ENCODE results near the gene SYT7. TPM values are rescaled to one million over a fixed set of nuclear protein-coding genes. Genes with fewer than 3 reads are reported as not detected.

Gene SYT7
- polyA plus RNA-seq, 2 of the 4 experiments (the other 2 are of a cell fraction) = 0.37 to 1.0 TPM

- Histone ChIP-seq H3K4me2 (no peak overlapping the region), H3K4me3 (no peak overlapping the region), H3K9me3 (no peaks in the 10 kb centered on the region), H3K4me1 (peaks cover 1% of the 10 kb centered on the region; the same call in 1 of the 3 replicates), H3K27ac (no peak overlapping the region)
- ATAC-seq (no peak), DNase-seq (ENCODE audit: low read depth in 1 of 2, low spot score in 1 of 2) (no peak), FAIRE-seq (no peak)
- CTCF ChIA-PET = interaction anchor here (1.3 to 6.1 kb wide), 4 partner anchors 8 to 64 kb away, joined by 3 to 50 read pairs (median 18); no protein-coding TSS in a partner anchor
- POLR2A ChIA-PET = no interaction called here
- TF ChIP-seq NR3C1 (IDR thresholded peaks at IDR 0.05) (no peak), NPAS2 (CRISPR knock-in tag; IDR thresholded peaks at IDR 0.05; ENCODE audit: borderline replicate concordance) (no peak), JUN (IDR thresholded peaks at IDR 0.05) (no peak), HOXB5 (CRISPR knock-in tag; IDR thresholded peaks at IDR 0.05) (no peak), PBX3 (IDR thresholded peaks at IDR 0.05) (no peak), ZSCAN20 (CRISPR knock-in tag; IDR thresholded peaks at IDR 0.05) (no peak), EHMT2 (IDR thresholded peaks at IDR 0.05; ENCODE audit: low read depth) (no peak), HEYL (CRISPR knock-in tag; IDR thresholded peaks at IDR 0.05) (no peak), TP53 (CRISPR knock-in tag; IDR thresholded peaks at IDR 0.05) (no peak), CHD4 (IDR thresholded peaks at IDR 0.05; ENCODE audit: borderline replicate concordance) (no peak), ELK1 (IDR thresholded peaks at IDR 0.05; ENCODE audit: low read depth, low read length) (no peak), CBX2 (IDR thresholded peaks at IDR 0.05; ENCODE audit: borderline replicate concordance, low read depth) (no peak), RFX5 (IDR thresholded peaks at IDR 0.05) (no peak), MAFK (IDR thresholded peaks at IDR 0.05; ENCODE audit: partially characterized antibody) (no peak), FOXS1 (CRISPR knock-in tag; IDR thresholded peaks at IDR 0.05) (no peak), MAZ (IDR thresholded peaks at IDR 0.05; ENCODE audit: borderline replicate concordance, low read depth, low read length) (no peak), GATA3 (IDR thresholded peaks at IDR 0.05; ENCODE audit: borderline replicate concordance) (no peak), HDAC2 (IDR thresholded peaks at IDR 0.05) (no peak), MYC (IDR thresholded peaks at IDR 0.05; ENCODE audit: borderline replicate concordance, low read length) (no peak), POLR2AphosphoS2 (conservative IDR thresholded peaks at IDR 0.05; ENCODE audit: low read length) (no peak)
- WGBS (ENCODE audit: missing lambda C conversion rate) = 56% methylated on average over 14 of the region's 14 CpGs
These were observed 6.3 kb downstream of the SYT7 start for GRCh38 chr11:61574611-61575010.

DNA sequence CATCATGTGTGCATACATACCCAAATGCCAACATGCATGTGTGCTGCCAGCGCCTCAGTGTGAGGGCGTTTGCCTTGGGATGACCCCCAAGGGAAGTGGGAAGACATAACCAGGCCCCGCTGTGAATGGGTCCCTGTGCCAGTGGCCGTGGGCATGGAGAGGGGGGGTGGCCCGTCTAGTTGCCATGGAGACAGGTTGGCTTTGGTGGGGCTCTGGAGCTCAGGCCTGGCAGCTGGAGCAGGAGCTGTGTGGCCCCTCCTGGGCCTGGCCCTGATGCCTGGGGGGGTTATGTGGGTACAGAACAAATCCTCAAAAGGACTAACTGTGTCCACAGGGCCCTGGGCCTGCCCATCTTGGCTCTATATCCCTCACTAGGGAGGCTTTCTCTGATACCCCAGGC is 8.0 kb downstream of the SYT7 start:
- 84% methylated on average over 2 of the region's 5 CpGs for WGBS (ENCODE audit: missing lambda C conversion rate)
- ATAC-seq (no peak), DNase-seq (ENCODE audit: low read depth in 1 of 2, low spot score in 1 of 2) (no peak), FAIRE-seq (no peak)
- Histone ChIP-seq H3K9me3 (no peaks in the 10 kb centered on the region), H3K27ac (no peak overlapping the region), H3K4me1 (peaks cover 2% of the 10 kb centered on the region; the same call in 1 of the 3 replicates), H3K4me3 (no peak overlapping the region), H3K4me2 (no peak overlapping the region)
- ChIA-PET POLR2A (no interaction called here), CTCF (interaction anchor here (1.3 kb wide), 1 partner anchor 96 kb away, joined by 3 read pairs; no protein-coding TSS in a partner anchor)
- TF ChIP-seq NFE2L2 (conservative IDR thresholded peaks at IDR 0.05; ENCODE audit: low read length) (no peak), HOXB13 (CRISPR knock-in tag; IDR thresholded peaks at IDR 0.05; ENCODE audit: low read depth) (no peak), NR3C1 (IDR thresholded peaks at IDR 0.05) (no peak), RCOR1 (IDR thresholded peaks at IDR 0.05; ENCODE audit: low read depth, low read length) (no peak), SREBF2 (IDR thresholded peaks at IDR 0.05) (no peak), RAD21 (conservative IDR thresholded peaks at IDR 0.05 in 1 of 2, IDR thresholded peaks at IDR 0.05 in 1 of 2) (no peak), ATOH8 (CRISPR knock-in tag; IDR thresholded peaks at IDR 0.05; ENCODE audit: low read depth) (no peak), ZNF302 (CRISPR knock-in tag; IDR thresholded peaks at IDR 0.05) (no peak), GATA3 (IDR thresholded peaks at IDR 0.05; ENCODE audit: borderline replicate concordance) (no peak), FOXS1 (CRISPR knock-in tag; IDR thresholded peaks at IDR 0.05) (no peak), BCL3 (IDR thresholded peaks at IDR 0.05) (no peak), HOXB5 (CRISPR knock-in tag; IDR thresholded peaks at IDR 0.05) (no peak), EHF (CRISPR knock-in tag; IDR thresholded peaks at IDR 0.05) (no peak)
- TF ChIP-seq, protein P1, sequence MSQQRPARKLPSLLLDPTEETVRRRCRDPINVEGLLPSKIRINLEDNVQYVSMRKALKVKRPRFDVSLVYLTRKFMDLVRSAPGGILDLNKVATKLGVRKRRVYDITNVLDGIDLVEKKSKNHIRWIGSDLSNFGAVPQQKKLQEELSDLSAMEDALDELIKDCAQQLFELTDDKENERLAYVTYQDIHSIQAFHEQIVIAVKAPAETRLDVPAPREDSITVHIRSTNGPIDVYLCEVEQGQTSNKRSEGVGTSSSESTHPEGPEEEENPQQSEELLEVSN (IDR thresholded peaks at IDR 0.05; ENCODE audit: borderline replicate concordance, low read depth) = no peak
